ENCODE results near the gene ARHGEF6.

DNA sequence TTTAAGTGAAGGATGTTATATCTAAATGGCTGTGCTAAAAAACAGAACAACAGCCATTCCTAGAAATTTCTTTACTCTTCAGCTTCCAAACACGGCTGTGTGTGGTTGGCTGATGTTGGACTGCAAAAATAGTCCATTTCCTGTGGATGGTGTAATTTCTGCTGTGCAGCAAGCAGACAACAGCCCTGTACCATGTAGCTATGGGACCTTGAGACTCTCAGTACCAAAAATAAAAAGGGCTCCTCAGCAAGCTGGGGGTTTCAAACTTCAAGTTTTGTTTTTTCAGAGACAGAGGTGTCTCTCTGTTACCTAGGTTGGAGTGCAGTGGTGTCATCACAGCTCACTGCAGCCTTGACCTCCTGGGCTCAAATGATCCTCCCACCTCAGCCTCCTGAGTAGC is 114.6 kb downstream of the ARHGEF6 start:
- TF ChIP-seq SALL2 (tag by site-specific recombination; IDR thresholded peaks at IDR 0.05; ENCODE audit: borderline replicate concordance) = no peak
- no peak for TF ChIP-seq CTCF (tag by site-specific recombination; IDR thresholded peaks at IDR 0.05)
- TF ChIP-seq ZNF184 (tag by site-specific recombination; IDR thresholded peaks at IDR 0.05) = no peak

All from HEK293 (cell line).